Esophagus muscularis mucosa (tissue), 4 donors: ENCODE data around the gene ME1.

Experiments used
- CTCF ChIP-seq, 3 experiments: fragments of 200-600 bp in 2 of 3; fragments of 450-650 bp in 1 of 3; sonication (generic) in 2 of 3; IDR thresholded peaks; one replicate each; pipeline ENCODE4 v1.5.1; 2017 to 2019; ENCODE audit warnings: antibody characterized with exemption in 3 of 3, mild to moderate bottlenecking in 2 of 3, moderate library complexity in 1 of 3
- EP300 ChIP-seq: sonication (generic); formaldehyde crosslinking; IDR thresholded peaks from one replicate; pipeline ENCODE4 v1.6.1; 2017; ENCODE audit warnings: antibody characterized with exemption
- POLR2A ChIP-seq: fragments of 450-650 bp; IDR thresholded peaks from one replicate; pipeline ENCODE4 v1.6.1; 2017; ENCODE audit warnings: antibody characterized with exemption, moderate library complexity, mild to moderate bottlenecking, low read depth
- POLR2AphosphoS5 ChIP-seq, 2 donors: sonication (generic); formaldehyde crosslinking; IDR thresholded peaks; one replicate each; pipeline ENCODE4 v1.6.1; 2017; ENCODE audit warnings: antibody characterized with exemption in 2 of 2

- TF ChIP-seq POLR2A (no peak), POLR2AphosphoS5 (IDR thresholded peaks at IDR 0.05) (no peak), CTCF (IDR thresholded peaks at IDR 0.05) (no peak), EP300 (no peak)
These were observed 49.6 kb upstream of the ME1 start for GRCh38 chr6:83480470-83480869.
